HEK293T (cell line): ENCODE data around the gene STOML1.

Experiments used
- CTCF ChIA-PET: fragments of 350-600 bp; formaldehyde crosslinking; extraction: SDS; loops from one replicate; lab custom pipeline; 2021; ENCODE audit warnings: antibody characterized with exemption, inconsistent platforms; lab: Yijun Ruan, JAX
- POLR2A ChIA-PET: fragments of 350-600 bp; formaldehyde crosslinking; extraction: SDS; loops from one replicate; lab custom pipeline; 2020; ENCODE audit warnings: antibody characterized with exemption, inconsistent platforms; lab: Yijun Ruan, JAX
- DNase-seq: peaks from one replicate; pipeline ENCODE4 v3.0.0; 2012; ENCODE audit warnings: mixed read lengths; ENCODE audit errors: extremely low spot score
- ARNT ChIP-seq: fragments of 450-650 bp; IDR thresholded peaks from 2 replicates; pipeline ENCODE4 v1.6.1; 2017; ENCODE audit warnings: mild to moderate bottlenecking
- BHLHE40 ChIP-seq: fragments of 450-650 bp; IDR thresholded peaks from 2 replicates; pipeline ENCODE4 v1.6.1; 2016; ENCODE audit warnings: mild to moderate bottlenecking, moderate library complexity, borderline replicate concordance
- CTBP1 ChIP-seq: fragments of 450-650 bp; IDR thresholded peaks from 2 replicates; pipeline ENCODE4 v1.6.1; 2016; ENCODE audit warnings: borderline replicate concordance
- ELF4 ChIP-seq: fragments of 450-650 bp; IDR thresholded peaks from 2 replicates; pipeline ENCODE4 v1.6.1; 2017; ENCODE audit warnings: antibody characterized with exemption
- FOXA1 ChIP-seq: fragments of 450-650 bp; IDR thresholded peaks from 2 replicates; pipeline ENCODE4 v1.6.1; 2016; ENCODE audit warnings: mild to moderate bottlenecking
- FOXK2 ChIP-seq: fragments of 450-650 bp; IDR thresholded peaks from 2 replicates; pipeline ENCODE4 v1.6.1; 2016; ENCODE audit warnings: mild to moderate bottlenecking
- FOXM1 ChIP-seq: fragments of 450-650 bp; IDR thresholded peaks from 2 replicates; pipeline ENCODE4 v1.6.1; 2017; ENCODE audit warnings: mild to moderate bottlenecking, borderline replicate concordance
- HDGF ChIP-seq: fragments of 450-650 bp; IDR thresholded peaks from 2 replicates; pipeline ENCODE4 v1.6.1; 2017; ENCODE audit warnings: antibody characterized with exemption, borderline replicate concordance
- L3MBTL2 ChIP-seq: fragments of 450-650 bp; conservative IDR thresholded peaks from 2 replicates; pipeline ENCODE4 v1.6.1; 2016; ENCODE audit warnings: mild to moderate bottlenecking
- LEF1 ChIP-seq: fragments of 450-650 bp; IDR thresholded peaks from 2 replicates; pipeline ENCODE4 v1.6.1; 2017; ENCODE audit warnings: mild to moderate bottlenecking, borderline replicate concordance
- NFRKB ChIP-seq: fragments of 450-650 bp; IDR thresholded peaks from 2 replicates; pipeline ENCODE4 v1.6.1; 2016; ENCODE audit warnings: mild to moderate bottlenecking, moderate library complexity
- SP1 ChIP-seq: fragments of 450-650 bp; IDR thresholded peaks from 2 replicates; pipeline ENCODE4 v1.6.1; 2017
- SUZ12 ChIP-seq: fragments of 450-650 bp; IDR thresholded peaks from 2 replicates; pipeline ENCODE4 v1.6.1; 2016; ENCODE audit warnings: mild to moderate bottlenecking
- TARDBP ChIP-seq: fragments of 450-650 bp; IDR thresholded peaks from 2 replicates; pipeline ENCODE4 v1.6.1; 2016
- ZNF384 ChIP-seq: fragments of 450-650 bp; IDR thresholded peaks from 2 replicates; pipeline ENCODE4 v1.6.1; 2016
- TF ChIP-seq, protein P1 (sequence below): fragments of 450-650 bp; IDR thresholded peaks from 2 replicates; pipeline ENCODE4 v1.6.1; 2016

Gene STOML1

DNA sequence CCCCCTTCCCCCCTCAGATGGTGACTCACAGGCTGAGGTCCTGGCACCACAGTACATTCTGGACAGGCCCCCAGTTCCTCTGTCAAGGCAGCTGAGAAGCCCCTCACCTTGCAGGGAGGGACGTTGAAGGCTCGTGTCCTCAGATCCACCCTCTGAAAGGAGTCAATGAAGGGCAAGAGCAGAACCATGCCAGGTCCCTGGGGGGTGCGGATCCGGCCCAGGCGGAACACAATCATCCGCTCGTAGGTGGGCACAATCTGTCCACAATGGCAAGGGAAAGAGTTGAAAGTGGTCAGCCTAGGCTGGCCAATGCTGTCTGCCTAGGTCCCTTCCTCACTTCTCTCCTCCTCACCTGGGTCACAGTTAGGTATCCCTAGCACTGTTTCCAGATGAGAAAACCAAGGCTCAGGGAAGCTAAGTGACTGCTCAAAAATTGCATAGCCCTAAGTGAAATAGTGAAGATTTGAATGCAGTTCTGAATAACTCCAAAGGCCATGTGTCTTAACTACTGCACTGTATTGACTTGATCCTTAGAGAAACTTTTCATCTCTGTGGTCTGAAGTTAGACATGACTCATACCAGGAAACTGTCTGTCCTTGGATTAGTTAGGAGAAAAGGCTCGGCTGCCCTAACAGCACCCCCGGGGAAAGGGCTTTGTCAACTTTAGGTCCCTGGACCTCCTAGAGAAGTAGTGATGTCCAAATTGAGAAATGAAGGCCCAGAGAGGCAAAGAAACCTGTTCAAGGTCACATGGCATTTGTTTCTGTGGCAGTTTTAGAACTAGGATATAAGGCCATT is 2.9 kb downstream of the STOML1 start:
- ChIA-PET POLR2A (no interaction called here), CTCF (interaction anchor here (2.3 kb wide), 1 partner anchor 16 kb away, joined by 9 read pairs; no protein-coding TSS in a partner anchor)
- DNase-seq = no peak
- TF ChIP-seq ARNT (no peak), L3MBTL2 (no peak), LEF1 (no peak), FOXM1 (no peak), CTBP1 (no peak), SP1 (no peak), ZNF384 (no peak)
- TF ChIP-seq, protein P1, sequence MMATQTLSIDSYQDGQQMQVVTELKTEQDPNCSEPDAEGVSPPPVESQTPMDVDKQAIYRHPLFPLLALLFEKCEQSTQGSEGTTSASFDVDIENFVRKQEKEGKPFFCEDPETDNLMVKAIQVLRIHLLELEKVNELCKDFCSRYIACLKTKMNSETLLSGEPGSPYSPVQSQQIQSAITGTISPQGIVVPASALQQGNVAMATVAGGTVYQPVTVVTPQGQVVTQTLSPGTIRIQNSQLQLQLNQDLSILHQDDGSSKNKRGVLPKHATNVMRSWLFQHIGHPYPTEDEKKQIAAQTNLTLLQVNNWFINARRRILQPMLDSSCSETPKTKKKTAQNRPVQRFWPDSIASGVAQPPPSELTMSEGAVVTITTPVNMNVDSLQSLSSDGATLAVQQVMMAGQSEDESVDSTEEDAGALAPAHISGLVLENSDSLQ = no peak

GRCh38 chr15:73988445-73988969 is 3.6 kb downstream of the STOML1 start:
- CTCF ChIA-PET = interaction anchor here (2.3 kb wide), 1 partner anchor 15 kb away, joined by 9 read pairs; no protein-coding TSS in a partner anchor
- POLR2A ChIA-PET = no interaction called here
- no peak for TF ChIP-seq LEF1
- no peak for TF ChIP-seq FOXM1
- no peak for TF ChIP-seq ARNT
- TF ChIP-seq FOXK2 = no peak
- no peak for TF ChIP-seq NFRKB
- TF ChIP-seq FOXA1 = no peak
- TF ChIP-seq L3MBTL2 = no peak
- TF ChIP-seq, protein P1 = no peak
- no peak for DNase-seq

DNA sequence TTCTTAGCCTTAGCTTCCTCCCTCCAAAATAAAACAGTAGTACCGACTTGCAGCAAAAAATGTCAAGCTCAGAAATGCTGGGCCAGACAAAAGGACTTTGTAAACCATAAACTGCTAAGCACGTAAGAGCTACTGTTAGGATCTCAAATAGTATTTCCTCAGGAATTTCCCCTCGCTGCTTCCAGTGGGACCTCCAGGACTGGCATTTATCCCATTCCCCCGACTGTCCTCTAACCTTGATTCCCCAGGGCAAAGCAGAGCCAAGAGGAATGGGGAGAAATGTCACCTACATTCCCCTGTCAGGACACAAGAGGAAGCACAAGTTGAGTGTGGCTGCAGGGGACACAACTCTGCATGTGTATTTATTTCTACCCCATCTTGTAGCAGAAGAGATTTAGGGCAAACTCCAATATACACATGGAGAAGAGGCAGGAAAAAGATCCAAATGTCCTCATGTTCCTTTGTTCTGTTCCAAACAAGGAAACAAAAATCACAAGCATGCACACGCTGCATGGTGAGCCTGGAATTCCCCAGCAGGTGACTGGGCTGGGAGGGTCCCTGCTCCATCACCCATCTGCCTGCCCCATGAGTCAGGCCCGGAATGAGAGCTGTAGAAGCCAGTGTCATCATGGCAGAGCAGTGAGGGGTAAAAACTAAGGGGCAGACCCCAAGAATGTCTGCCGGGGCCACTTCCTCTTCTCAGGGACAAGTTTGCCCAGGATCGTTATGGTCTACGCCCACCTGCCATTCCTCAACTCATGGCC is 4.2 kb downstream of the STOML1 start:
- DNase-seq = no peak
- CTCF ChIA-PET = no interaction called here
- TF ChIP-seq CTBP1 = no peak
- no peak for TF ChIP-seq SUZ12
- TF ChIP-seq ZNF384 = no peak
- no peak for TF ChIP-seq ELF4
- no peak for TF ChIP-seq NFRKB
- TF ChIP-seq, protein P1 = no peak
- no peak for TF ChIP-seq L3MBTL2
- TF ChIP-seq BHLHE40 = no peak
- TF ChIP-seq TARDBP = no peak
- no peak for TF ChIP-seq LEF1
- TF ChIP-seq SP1 = no peak
- no peak for TF ChIP-seq HDGF
- no peak for TF ChIP-seq ARNT
- no peak for TF ChIP-seq FOXK2
- TF ChIP-seq FOXM1 = no peak
- no peak for TF ChIP-seq FOXA1
- POLR2A ChIA-PET = no interaction called here

GRCh38 chr15:73987250-73987649 is 4.8 kb downstream of the STOML1 start:
- CTCF ChIA-PET = no interaction called here
- POLR2A ChIA-PET = no interaction called here

GRCh38 chr15:73986776-73987056 is 5.4 kb downstream of the STOML1 start:
- CTCF ChIA-PET = no interaction called here
- TF ChIP-seq, protein P1 = no peak
- TF ChIP-seq FOXK2 (no peak), ZNF384 (no peak), BHLHE40 (no peak), TARDBP (no peak), SP1 (no peak), FOXM1 (no peak)
- DNase-seq = no peak
- POLR2A ChIA-PET = interaction anchor here (1.2 kb wide), 1 partner anchor 8 kb away, joined by 3 read pairs; the partner anchor contains the start of gene PML

More at GRCh38 chr15:73987250-73987649, 4.8 kb downstream of the STOML1 start:
- DNase-seq = no peak
- no peak for TF ChIP-seq ARNT
- no peak for TF ChIP-seq FOXA1
